Panc1 (cell line): ENCODE measurements around the gene CCDC141.

Experiments
- CTCF ChIP-seq: fragments of 450-650 bp; IDR thresholded peaks from 2 replicates; pipeline ENCODE4 v1.5.1; 2017; ENCODE audit warnings: mild to moderate bottlenecking
- POLR2AphosphoS5 ChIP-seq: IDR thresholded peaks from 2 replicates; pipeline ENCODE4 v1.6.1; 2012; ENCODE audit warnings: mild to moderate bottlenecking, low read depth, low read length, moderate library complexity

DNA sequence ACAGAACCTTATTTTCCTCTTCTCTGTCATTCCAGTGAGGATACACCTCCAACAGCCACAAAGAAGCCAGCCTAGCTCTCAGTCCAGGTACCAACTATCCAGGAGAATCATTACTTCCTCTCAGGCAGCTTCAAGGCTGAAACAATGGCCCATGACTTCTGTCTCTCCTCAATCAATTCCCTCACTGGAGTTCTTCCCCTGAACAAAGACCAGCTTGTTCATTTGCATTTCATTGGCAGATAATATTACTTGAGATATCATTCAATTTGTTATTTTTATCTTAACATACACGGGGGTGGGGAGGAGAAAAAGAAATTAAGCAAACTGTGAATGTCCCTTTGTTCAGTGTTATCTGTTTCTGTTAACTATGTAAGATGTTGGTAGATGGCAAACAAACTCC, 44.0 kb downstream of the CCDC141 start:
- TF ChIP-seq CTCF: no peak
- TF ChIP-seq POLR2AphosphoS5: no peak
